Measurements from ENCODE around the gene OPRD1.

- no peak for TF ChIP-seq CTCF (conservative IDR thresholded peaks at IDR 0.05; ENCODE audit: low read depth, low read length)
- no peak for TF ChIP-seq EZH2 (IDR thresholded peaks at IDR 0.05; ENCODE audit: borderline replicate concordance, low read depth, low read length, poor library complexity, severe bottlenecking)
Measured at GRCh38 chr1:28779751-28780408, 32.1 kb upstream of the OPRD1 start.

Data from A673 (cell line).